DOHH2 (cell line): ENCODE data around the gene LAMC2.

Experiments used
- EZH2phosphoT487 ChIP-seq: fragments of 200-600 bp; sonication (generic); IDR thresholded peaks from 2 replicates; pipeline ENCODE4 v1.6.1; 2017; ENCODE audit warnings: borderline replicate concordance, mild to moderate bottlenecking, antibody characterized with exemption, low read length, moderate library complexity, mixed read lengths
- TF ChIP-seq, protein P1 (sequence below): fragments of 200-600 bp; sonication (generic); IDR thresholded peaks from one replicate; pipeline ENCODE4 v1.5.1; 2014; ENCODE audit warnings: antibody characterized with exemption, mild to moderate bottlenecking, low read depth, low read length; ENCODE audit not compliant: poor library complexity, severe bottlenecking

DNA sequence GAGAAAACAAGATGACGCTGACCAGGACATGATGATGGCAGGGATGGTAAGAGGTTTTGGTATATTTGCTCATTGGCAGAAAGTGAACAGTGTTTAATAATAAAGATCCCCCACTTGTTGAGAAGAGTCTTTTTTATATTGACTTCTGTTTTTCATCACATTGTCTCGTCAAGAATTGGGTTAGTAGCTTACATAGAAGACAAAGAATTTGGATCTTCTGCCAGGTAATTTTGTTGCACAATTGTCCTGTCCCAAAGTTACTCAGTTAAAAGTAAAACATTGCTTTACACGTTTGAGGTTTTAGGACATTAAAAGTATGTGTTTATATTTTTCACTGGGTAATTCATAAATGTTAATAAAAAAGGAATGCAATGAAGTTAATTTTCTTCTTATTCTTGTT lies 48.3 kb upstream of the LAMC2 start:
- TF ChIP-seq, protein P1, sequence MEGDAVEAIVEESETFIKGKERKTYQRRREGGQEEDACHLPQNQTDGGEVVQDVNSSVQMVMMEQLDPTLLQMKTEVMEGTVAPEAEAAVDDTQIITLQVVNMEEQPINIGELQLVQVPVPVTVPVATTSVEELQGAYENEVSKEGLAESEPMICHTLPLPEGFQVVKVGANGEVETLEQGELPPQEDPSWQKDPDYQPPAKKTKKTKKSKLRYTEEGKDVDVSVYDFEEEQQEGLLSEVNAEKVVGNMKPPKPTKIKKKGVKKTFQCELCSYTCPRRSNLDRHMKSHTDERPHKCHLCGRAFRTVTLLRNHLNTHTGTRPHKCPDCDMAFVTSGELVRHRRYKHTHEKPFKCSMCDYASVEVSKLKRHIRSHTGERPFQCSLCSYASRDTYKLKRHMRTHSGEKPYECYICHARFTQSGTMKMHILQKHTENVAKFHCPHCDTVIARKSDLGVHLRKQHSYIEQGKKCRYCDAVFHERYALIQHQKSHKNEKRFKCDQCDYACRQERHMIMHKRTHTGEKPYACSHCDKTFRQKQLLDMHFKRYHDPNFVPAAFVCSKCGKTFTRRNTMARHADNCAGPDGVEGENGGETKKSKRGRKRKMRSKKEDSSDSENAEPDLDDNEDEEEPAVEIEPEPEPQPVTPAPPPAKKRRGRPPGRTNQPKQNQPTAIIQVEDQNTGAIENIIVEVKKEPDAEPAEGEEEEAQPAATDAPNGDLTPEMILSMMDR, result no peak
- TF ChIP-seq EZH2phosphoT487, result no peak
